Measurements from ENCODE around the gene TOLLIP.
"Not testable (repeated sequence)": the region's sequence is repeated elsewhere in the genome, so short reads cannot be mapped to it uniquely, and the experiment has no call there.

Gene TOLLIP

GRCh38 chr11:1343391-1344055 lies 34.1 kb upstream of the TOLLIP start:
- no peak for DNase-seq

DNA sequence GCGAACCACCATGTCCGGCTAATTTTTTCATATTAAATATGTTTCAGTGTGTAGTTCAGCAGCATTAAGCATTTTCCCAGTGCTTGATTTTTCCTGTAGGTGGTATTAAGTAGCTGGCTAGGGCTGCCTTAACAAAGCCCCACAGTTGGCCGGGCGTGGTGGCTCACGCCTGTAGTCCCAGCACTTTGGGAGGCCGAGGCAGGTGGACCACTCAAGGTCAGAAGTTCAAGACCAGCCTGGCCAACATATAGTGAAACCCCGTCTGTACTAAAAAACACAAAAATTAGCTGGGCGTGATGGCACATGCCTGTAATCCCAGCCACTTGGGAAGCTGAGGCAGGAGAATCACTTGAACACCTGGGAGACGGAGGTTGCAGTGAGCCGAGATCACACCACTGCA lies 33.5 kb upstream of the TOLLIP start:
- DNase-seq, result no peak

DNA sequence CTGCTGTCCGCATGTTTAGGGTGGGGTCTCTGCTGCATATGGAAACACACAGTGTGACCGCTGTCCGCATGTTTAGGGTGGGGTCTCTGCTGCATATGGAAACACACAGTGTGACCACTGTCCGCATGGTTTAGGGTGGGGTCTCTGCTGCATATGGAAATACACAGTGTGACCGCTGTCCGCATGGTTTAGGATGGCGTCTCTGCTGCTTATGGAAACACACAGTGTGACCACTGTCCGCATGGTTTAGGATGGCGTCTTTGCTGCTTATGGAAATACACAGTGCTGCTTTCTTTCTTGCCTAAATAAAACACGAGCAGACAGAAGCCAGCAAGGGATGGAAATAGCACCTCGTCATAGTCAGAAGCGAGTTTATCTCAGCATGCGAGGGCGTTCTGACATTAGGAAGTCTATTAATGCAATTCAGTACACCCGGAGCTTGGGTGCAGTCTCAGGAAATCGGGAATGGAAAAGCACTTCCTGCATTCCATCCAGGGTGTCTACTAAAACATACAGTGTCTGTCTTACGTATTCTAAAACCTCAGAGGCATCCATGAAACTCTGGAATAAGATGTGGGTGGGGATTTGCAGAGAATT lies 32.6 kb upstream of the TOLLIP start:
- DNase-seq, result no peak

DNA sequence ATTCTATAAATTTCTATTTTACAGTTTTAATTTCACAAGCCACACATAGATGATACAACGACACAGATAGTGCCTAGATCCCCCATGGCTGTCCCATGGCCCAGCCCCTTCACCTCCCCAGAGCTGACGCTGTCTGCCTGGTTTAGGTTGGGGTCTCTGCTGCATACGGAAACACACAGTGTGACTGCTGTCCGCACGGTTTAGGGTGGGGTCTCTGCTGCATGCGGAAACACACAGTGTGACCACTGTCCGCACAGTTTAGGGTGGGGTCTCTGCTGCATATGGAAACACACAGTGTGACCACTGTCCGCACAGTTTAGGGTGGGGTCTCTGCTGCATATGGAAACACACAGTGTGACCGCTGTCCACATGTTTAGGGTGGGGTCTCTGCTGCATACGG lies 31.8 kb upstream of the TOLLIP start:
- DNase-seq, result not testable (repeated sequence)

- no peak for DNase-seq
Observed at GRCh38 chr11:1340111-1340510, 30.7 kb upstream of the TOLLIP start.

GRCh38 chr11:1339066-1339675 lies 29.7 kb upstream of the TOLLIP start:
- no peak for DNase-seq

- no peak for DNase-seq
Observed at GRCh38 chr11:1338201-1339065, 29.0 kb upstream of the TOLLIP start.

- DNase-seq, result no peak
Observed at GRCh38 chr11:1337647-1338007, 28.2 kb upstream of the TOLLIP start.

DNA sequence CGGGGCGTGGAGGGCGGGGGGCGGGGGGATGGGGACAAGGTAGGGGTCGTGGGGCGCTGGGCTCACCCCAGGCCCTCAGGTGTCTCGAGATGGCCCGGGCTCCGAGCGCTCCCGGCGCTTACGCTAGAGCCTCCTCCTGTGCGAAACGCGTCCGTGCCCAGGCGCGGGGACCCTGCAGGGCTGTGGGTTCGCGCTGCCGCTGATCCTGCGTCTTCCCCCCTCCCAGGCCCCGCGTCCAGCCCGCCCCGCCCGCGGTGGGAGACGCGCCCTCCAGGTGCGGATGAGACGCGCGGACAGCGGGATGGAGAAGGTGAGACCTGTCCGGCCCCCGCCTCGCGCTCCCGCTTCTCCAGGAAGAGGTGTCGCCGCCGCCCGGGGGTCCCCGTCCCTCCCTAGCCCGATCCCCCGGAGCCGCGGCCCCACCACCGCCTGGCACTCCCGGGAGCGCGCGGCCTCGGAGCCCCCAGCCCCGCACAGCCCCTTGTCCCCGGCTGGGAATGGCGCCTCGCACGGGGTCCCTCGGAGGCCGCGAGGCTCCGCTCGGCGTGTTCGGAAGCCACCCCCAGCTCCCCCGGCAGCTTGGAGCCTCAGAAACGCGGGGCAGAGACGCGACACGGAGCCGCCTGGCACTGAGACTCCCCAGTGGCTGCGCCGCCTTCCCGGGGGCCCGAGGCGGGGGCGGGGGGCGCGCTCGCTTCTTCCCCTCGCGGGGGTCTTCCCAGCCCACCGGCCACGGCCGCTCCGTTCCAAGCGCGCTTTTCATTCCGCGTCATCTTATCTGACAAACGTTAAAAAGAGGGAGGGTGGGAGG lies 27.6 kb upstream of the TOLLIP start:
- DNase-seq, result no peak

DNA sequence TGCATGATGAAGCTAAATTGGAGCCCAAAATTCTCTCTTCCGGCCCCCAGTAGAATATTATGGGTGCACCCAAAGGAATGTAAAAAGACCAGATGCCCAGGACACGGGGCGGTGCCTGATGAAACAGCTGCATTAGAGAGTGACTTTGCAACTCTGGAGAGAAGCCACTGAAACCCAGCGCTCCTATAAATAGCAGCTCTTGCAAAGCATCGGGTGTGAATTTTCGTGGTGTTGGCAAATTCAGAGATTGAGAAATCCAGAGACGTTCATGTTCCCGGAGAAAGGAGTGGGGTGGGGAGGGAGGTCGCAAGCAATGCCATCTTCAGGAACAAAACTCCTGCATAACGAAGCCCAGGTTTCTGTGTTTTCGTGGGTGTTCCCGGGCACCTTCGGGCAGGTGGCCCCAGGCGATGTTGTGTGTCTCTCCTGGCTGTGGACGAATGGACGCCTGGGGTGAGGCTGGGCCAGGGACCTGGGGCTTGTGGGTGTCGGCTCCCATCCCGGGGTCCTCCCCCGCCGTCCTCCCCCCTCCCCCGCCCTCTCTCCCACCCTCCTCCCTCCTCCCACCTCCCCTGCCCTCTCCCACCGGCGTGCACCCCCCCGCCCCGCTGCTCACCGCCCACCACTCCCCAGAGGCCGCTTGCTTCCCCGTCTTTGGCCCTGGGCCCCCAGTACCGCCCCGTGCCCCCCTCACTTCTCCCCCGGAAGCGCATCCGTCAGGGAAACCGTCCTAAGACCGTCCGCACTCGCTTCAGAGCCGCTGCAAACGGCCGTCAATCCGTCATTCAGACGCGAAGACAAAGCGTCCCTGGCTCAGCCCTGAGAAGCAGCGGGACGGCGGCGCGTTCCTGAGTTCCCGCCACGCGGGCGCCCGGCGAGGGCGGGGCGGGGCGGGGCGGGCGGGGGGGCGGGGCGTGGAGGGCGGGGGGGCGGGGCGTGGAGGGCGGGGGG lies 26.7 kb upstream of the TOLLIP start:
- peak; percentile 35 to 50 for DNase-seq

DNA sequence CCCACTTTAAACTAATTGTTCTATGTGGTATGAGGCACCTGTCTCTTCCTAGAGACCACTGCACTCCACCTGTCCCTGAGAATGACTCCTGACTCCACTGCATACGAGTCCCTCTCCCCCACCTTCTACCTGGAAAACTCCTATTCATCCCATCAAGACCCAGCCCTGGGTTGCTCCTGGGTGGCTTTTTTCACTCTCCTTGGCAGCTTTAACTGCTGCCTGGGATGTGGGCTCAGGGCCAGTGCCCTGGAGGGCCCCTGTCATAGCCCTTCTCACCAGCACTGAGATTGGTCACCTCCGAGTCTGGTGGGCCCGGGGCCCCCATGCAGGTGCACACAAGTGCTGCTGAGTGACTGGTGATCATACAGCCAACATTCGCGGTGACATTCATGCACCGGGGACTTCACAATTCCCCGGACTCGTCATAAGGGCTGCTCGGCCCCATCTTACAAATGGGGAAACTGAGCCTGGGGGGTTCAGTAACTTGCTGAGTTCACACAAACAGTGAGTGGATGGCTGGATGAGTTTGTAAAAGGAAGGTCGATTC lies 25.9 kb upstream of the TOLLIP start:
- no peak for DNase-seq

- DNase-seq, result no peak
Observed at GRCh38 chr11:1333860-1334259, 24.4 kb upstream of the TOLLIP start.

GRCh38 chr11:1333091-1333772 lies 23.8 kb upstream of the TOLLIP start:
- DNase-seq, result no peak

DNA sequence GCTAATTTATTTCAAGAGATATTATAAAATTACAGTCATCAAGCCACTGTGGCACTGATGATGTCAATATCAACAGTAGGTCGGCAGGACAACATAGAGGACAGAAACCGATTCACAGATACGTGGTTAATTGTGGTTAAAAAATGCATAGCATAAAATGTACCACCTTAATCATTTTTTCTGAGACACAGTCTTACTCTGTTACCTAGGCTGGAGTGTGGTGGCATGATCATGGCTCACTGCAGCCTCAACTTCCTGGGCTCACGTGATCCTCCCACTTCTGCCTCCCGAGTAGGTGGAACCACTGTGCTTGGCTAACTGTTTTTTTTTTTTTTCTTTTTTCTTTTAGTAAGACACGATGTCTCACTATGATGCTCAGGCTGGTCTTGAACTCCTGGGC lies 21.0 kb upstream of the TOLLIP start:
- DNase-seq, result no peak

GRCh38 chr11:1327064-1327460 lies 17.6 kb upstream of the TOLLIP start:
- DNase-seq, result no peak

- no peak for DNase-seq
Observed at GRCh38 chr11:1326435-1327063, 17.1 kb upstream of the TOLLIP start.

DNA sequence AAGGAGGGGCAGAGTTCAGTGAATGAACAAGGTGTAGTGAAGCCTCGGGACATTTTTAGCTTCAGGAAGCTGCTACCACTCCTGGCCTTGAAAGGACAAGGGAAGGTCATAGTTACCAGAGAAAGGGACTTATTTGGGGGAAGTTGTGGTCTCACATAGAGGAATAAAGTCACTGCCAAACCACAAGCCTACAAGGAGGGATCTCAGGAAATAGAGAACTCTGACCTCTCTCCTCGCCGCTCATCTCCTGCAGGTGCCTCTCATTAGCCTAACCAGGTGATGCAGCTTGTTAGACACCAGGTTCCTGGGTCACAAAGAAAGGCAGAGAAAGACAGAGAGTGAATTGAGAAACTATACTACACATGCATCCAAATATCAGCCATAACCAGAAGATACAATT lies 14.3 kb upstream of the TOLLIP start:
- DNase-seq, result no peak

GRCh38 chr11:1317993-1318392 lies 8.6 kb upstream of the TOLLIP start:
- DNase-seq, result no peak

GRCh38 chr11:1317432-1317831 lies 8.0 kb upstream of the TOLLIP start:
- no peak for DNase-seq

Data from stimulated activated CD4-positive, alpha-beta T cell treated with anti-CD3 and anti-CD28 coated beads, Interleukin-2, amount 100 ng/mL, for 48 hours (primary cell).